Endothelial cell of umbilical vein (primary cell): ENCODE results near the gene ATP2C2. TPM values are rescaled to one million over a fixed set of nuclear protein-coding genes. Genes with fewer than 3 reads are reported as not detected.

Source experiments
- BruUV-seq: library from RNA; stranded (reverse); fragments of 400-500 nt; replicated peaks from 2 replicates; lab custom pipeline; 2021; lab: Mats Ljungman, UMichigan
- CTCF ChIA-PET: fragments of 300-600, 350-600 bp; sonication (Branson Sonifier 250); formaldehyde crosslinking; loops from one replicate; lab custom pipeline; 2021; ENCODE audit warnings: antibody characterized with exemption, inconsistent platforms; lab: Charles Lee
- POLR2A ChIA-PET: fragments of 300-600, 350-600 bp; sonication (Branson Sonifier 250); formaldehyde crosslinking; loops from one replicate; lab custom pipeline; 2021; ENCODE audit warnings: antibody characterized with exemption, inconsistent platforms; lab: Charles Lee
- DNase-seq: peaks from one replicate; pipeline ENCODE4 v3.0.0-alpha.2; 2011; ENCODE audit warnings: low read depth, low spot score
- FAIRE-seq: peaks from 2 replicates; lab custom pipeline; 2011; peaks lifted over from hg19 to GRCh38; lab: Jason Lieb, UNC
- H2AFZ ChIP-seq: 2 replicates; pipeline ENCODE4 v1.6.0; 2012; ENCODE audit warnings: low read depth, low read length, control low read depth, inconsistent platforms
- H3K27ac ChIP-seq: 2 replicates; pipeline ENCODE4 v1.5.1; 2011; ENCODE audit warnings: low read depth, mild to moderate bottlenecking, control low read depth, low read length, moderate library complexity; ENCODE audit not compliant: insufficient read depth
- H3K27me3 ChIP-seq, 2 experiments: 2 replicates each; pipeline versions ENCODE4 v1.6.0 to v1.6.1; 2011; ENCODE audit warnings: low read length in 2 of 2, mixed read lengths in 1 of 2; ENCODE audit not compliant: control insufficient read depth in 2 of 2, insufficient read depth in 2 of 2
- H3K36me3 ChIP-seq, 2 experiments: 2 replicates in 1 of 2; 3 replicates in 1 of 2; pipeline ENCODE4 v1.5.1; 2011; ENCODE audit warnings: low read length in 2 of 2, mild to moderate bottlenecking in 1 of 2, moderate library complexity in 1 of 2; ENCODE audit not compliant: control insufficient read depth in 2 of 2, insufficient read depth in 2 of 2; ENCODE audit errors: extremely low read depth in 1 of 2
- H3K4me1 ChIP-seq: 3 replicates; pipeline ENCODE4 v1.5.1; 2011; ENCODE audit warnings: mild to moderate bottlenecking, low read length; ENCODE audit not compliant: control insufficient read depth, insufficient read depth; ENCODE audit errors: extremely low read depth
- H3K4me2 ChIP-seq: 2 replicates; pipeline ENCODE4 v1.6.1; 2011; ENCODE audit warnings: low read length, control low read depth, mixed read lengths; ENCODE audit not compliant: insufficient read depth
- H3K4me3 ChIP-seq, 3 experiments: fragments of 200-600 bp in 1 of 3; sonication (generic), shearing (Covaris generic) in 1 of 3; replicated peaks in 1 of 3; 2 replicates each; pipeline ENCODE4 v1.5.1; 2011 to 2016; ENCODE audit warnings: control low read depth in 3 of 3, low read length in 3 of 3, mild to moderate bottlenecking in 2 of 3, inconsistent platforms in 1 of 3, low read depth in 1 of 3, moderate library complexity in 1 of 3; ENCODE audit not compliant: insufficient read depth in 1 of 3
- H3K79me2 ChIP-seq: 2 replicates; pipeline ENCODE4 v1.6.0; 2012; ENCODE audit warnings: low read length, inconsistent platforms; ENCODE audit not compliant: control insufficient read depth, insufficient read depth
- H3K9ac ChIP-seq: replicated peaks from 2 replicates; pipeline ENCODE3; 2011; ENCODE audit warnings: low read length, control low read depth; ENCODE audit not compliant: insufficient read depth; ENCODE audit errors: extremely low read depth
- H3K9me1 ChIP-seq: replicated peaks from 3 replicates; pipeline ENCODE4 v1.6.0; 2011; ENCODE audit warnings: mild to moderate bottlenecking, low read length; ENCODE audit not compliant: control insufficient read depth, insufficient read depth; ENCODE audit errors: extremely low read depth
- H3K9me3 ChIP-seq: replicated peaks from 2 replicates; pipeline ENCODE4 v1.5.1; 2012; ENCODE audit warnings: low read length, inconsistent platforms; ENCODE audit not compliant: control insufficient read depth, insufficient read depth
- H4K20me1 ChIP-seq: replicated peaks from 2 replicates; pipeline ENCODE3; 2011; ENCODE audit warnings: mild to moderate bottlenecking, low read length; ENCODE audit not compliant: control insufficient read depth, insufficient read depth; ENCODE audit errors: extremely low read depth
- EZH2 ChIP-seq: IDR thresholded peaks from 2 replicates; pipeline ENCODE4 v1.6.1; 2012; ENCODE audit warnings: borderline replicate concordance, low read depth, mild to moderate bottlenecking, moderate library complexity, low read length, inconsistent platforms; ENCODE audit not compliant: severe bottlenecking
- JUN ChIP-seq: IDR thresholded peaks from 2 replicates; pipeline ENCODE4 v1.6.1; 2011; ENCODE audit warnings: borderline replicate concordance, low read depth; ENCODE audit not compliant: insufficient read length, insufficient read depth
- POLR2A ChIP-seq: IDR thresholded peaks from 2 replicates; pipeline ENCODE4 v1.6.1; 2012; ENCODE audit warnings: low read depth, mild to moderate bottlenecking, control low read depth, low read length
- dilution Hi-C: fragments of 300-500 bp; cut with MboI; formaldehyde crosslinking; loops from one replicate; pipeline ENCODE4 v1.15.0; 2019; ENCODE audit warnings: low sequenced_read_pairs; ENCODE audit not compliant: extremely low pct_ligation_motif_present
- intact Hi-C: fragments of 100-400 bp; cut with micrococcal nuclease; formaldehyde crosslinking; loops from one replicate; pipeline ENCODE4 v1.10.0; 2022
- polyA plus RNA-seq, 4 experiments: library from polyadenylated mRNA; depleted of rRNA in 3 of 4; stranded (reverse) in 3 of 4; unstranded in 1 of 4; fragments of >200 nt; gene quantifications; 2 replicates each; pipeline versions ENCODE4 v1.2.1 to v1.2.3, GENCODE V29; 2011 to 2012; ENCODE audit warnings: missing spikeins in 1 of 4
- total RNA-seq: library from RNA; stranded (reverse); gene quantifications from 2 replicates; pipeline ENCODE4 v1.2.3, GENCODE V29; 2021
- TF ChIP-seq, protein P1 (sequence below): IDR thresholded peaks from 2 replicates; pipeline ENCODE4 v1.6.1; 2011; ENCODE audit not compliant: insufficient read depth, insufficient read length
- TF ChIP-seq, protein P2 (sequence below), 2 donors: IDR thresholded peaks; 1 replicate in 1 of 2; 2 replicates in 1 of 2; pipeline ENCODE4 v1.5.1; 2011; ENCODE audit warnings: low read length in 2 of 2, mild to moderate bottlenecking in 2 of 2, moderate library complexity in 2 of 2, control low read depth in 1 of 2, inconsistent platforms in 1 of 2, low read depth in 1 of 2; ENCODE audit not compliant: insufficient read depth in 1 of 2; ENCODE audit errors: extremely low read depth in 1 of 2

Gene ATP2C2
- total and polyA plus RNA-seq, 2 donors (not counting 3 experiments of a cell fraction or from before 2014, with no cell fraction given): not detected

DNA sequence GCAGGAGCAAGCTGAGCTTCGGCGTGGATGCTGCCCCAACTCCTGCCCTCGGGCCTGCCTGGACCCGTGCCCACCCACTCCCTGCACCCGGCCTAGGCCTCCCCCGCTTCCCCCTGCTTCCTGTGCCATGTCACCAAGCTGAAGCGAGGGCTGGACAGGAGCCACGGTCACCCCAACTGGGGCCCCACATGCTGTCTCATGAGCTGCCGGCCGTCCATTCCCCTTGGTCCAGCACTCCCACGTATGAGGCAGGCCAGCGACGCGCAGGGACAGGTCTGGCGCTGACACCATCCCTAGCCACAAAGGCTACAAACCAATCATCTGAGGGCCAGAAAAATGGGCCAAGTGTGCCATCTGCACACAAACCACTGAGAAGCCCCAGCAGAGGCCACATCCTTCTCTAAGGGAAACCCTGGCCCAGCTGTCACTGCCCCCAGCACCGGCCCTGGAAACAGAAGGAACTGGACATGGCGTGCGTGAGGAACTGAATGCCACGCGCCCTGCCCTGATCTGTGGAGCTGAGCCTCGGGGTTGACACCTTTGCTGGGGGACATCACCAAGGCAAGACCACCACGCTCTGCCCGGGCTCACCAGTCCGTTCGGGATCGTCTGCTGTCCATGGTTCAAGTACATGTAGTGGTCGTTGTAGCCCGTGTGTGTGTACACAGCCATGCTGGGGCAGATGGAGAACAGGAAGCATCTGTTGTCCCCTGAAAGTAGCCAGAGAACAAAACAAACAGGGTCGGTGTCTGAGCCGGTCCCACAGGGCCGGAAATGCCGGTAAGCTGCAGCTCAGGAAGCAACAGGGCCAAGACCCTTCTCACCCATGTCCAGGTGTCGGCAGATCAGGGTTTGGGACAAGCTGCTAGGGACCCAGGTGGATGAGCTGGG lies 113.9 kb downstream of the ATP2C2 start:
- Histone ChIP-seq H3K4me3 (no peak overlapping the region), H3K27me3 (no peaks in the 10 kb centered on the region), H3K36me3 (peaks cover 0 to 20% of the 10 kb centered on the region in 2 experiments), H3K4me1 (no peaks in the 10 kb centered on the region), H3K27ac (no peak overlapping the region), H4K20me1 (no peaks in the 10 kb centered on the region), H3K9me1 (no peaks in the 10 kb centered on the region), H3K4me2 (no peak overlapping the region), H3K79me2 (no peaks in the 10 kb centered on the region), H3K9me3 (no peaks in the 10 kb centered on the region), H3K9ac (no peak overlapping the region), H2AFZ (no peak overlapping the region)
- dilution Hi-C loops: no loop called here
- TF ChIP-seq EZH2: no peak
- TF ChIP-seq JUN: no peak
- TF ChIP-seq POLR2A: no peak
- ChIA-PET CTCF (interaction anchor here (0.8 to 3.7 kb wide), 5 partner anchors 85 to 526 kb away, joined by 3 to 48 read pairs (median 3); no protein-coding TSS in a partner anchor), POLR2A (interaction anchor here (0.7 kb wide), 1 partner anchor 78 kb away, joined by 3 read pairs; no protein-coding TSS in a partner anchor)
- no TSS peak for BruUV-seq
- peak; percentile 52 for DNase-seq
- FAIRE-seq: no peak
- intact Hi-C loops: loop anchor here (10.0 kb wide), 1 partner anchor 417 kb away; no protein-coding TSS in a partner anchor

DNA sequence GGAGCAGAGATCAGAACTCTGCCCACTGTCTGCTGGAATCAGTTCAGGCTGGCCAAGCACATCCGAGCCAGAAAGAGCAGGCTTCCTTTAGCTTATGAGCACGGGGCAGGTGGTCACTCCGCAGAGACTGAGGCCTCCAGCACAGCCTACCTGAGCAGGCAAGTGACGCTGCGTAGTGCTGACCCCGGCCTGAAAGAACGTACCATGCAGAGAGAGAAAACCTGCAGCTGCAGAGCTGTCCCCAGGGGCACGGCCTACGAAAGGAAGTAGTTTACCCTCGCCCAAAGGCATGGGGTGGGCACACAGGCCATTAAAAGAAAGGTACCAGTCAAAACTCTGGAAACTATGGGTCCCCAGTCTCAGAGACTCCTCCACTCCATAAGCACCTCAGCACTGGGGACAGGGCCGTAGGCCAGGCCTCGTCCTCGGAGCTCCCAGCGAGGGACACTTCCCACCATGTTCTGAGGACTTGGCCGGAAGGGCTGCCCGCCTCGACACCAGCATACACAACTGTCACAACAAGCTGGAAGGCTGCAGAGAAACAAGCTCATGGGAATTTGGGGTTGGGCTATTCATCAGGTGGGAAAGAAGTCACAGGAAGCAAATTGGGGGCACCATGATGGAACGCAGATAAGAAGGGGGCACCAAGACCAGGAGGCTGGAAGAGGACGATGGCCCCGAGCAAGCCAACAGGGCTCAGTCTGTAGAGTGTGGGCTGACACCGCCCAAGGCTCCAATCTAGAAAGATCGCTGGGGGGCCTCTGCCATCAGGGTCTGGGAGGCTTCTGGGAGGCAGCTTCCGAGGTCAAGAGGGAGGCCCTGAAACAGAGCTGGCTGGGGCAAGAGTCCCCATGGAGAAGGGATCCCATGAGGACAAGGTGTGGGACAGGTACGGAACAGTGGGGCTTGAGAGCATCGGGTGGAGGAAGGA lies 114.9 kb downstream of the ATP2C2 start:
- no peak for DNase-seq
- H3K27me3 ChIP-seq: no peaks in the 10 kb centered on the region
- no peak overlapping the region for H3K27ac ChIP-seq
- H3K36me3 ChIP-seq: peaks cover 0 to 22% of the 10 kb centered on the region in 2 experiments
- H3K79me2 ChIP-seq: no peaks in the 10 kb centered on the region
- POLR2A ChIA-PET: no interaction called here
- H3K4me3 ChIP-seq: no peak overlapping the region
- no TSS peak for BruUV-seq
- H3K9ac ChIP-seq: no peak overlapping the region
- no peaks in the 10 kb centered on the region for H3K4me1 ChIP-seq
- dilution Hi-C loops: no loop called here
- H3K9me1 ChIP-seq: no peaks in the 10 kb centered on the region
- CTCF ChIA-PET: interaction anchor here (0.8 to 3.7 kb wide), 5 partner anchors 202 to 527 kb away, joined by 3 to 48 read pairs (median 3); no protein-coding TSS in a partner anchor
- intact Hi-C loops: loop anchor here (10.0 kb wide), 1 partner anchor 418 kb away; no protein-coding TSS in a partner anchor
- no peak for TF ChIP-seq EZH2
- TF ChIP-seq, protein P1, sequence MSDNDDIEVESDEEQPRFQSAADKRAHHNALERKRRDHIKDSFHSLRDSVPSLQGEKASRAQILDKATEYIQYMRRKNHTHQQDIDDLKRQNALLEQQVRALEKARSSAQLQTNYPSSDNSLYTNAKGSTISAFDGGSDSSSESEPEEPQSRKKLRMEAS: no peak
- TF ChIP-seq, protein P2, sequence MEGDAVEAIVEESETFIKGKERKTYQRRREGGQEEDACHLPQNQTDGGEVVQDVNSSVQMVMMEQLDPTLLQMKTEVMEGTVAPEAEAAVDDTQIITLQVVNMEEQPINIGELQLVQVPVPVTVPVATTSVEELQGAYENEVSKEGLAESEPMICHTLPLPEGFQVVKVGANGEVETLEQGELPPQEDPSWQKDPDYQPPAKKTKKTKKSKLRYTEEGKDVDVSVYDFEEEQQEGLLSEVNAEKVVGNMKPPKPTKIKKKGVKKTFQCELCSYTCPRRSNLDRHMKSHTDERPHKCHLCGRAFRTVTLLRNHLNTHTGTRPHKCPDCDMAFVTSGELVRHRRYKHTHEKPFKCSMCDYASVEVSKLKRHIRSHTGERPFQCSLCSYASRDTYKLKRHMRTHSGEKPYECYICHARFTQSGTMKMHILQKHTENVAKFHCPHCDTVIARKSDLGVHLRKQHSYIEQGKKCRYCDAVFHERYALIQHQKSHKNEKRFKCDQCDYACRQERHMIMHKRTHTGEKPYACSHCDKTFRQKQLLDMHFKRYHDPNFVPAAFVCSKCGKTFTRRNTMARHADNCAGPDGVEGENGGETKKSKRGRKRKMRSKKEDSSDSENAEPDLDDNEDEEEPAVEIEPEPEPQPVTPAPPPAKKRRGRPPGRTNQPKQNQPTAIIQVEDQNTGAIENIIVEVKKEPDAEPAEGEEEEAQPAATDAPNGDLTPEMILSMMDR (IDR thresholded peaks at IDR 0.05; ENCODE audit: extremely low read depth in 1 of 2, insufficient read depth in 1 of 2, low read depth in 1 of 2, low read length in 2 of 2): no peak
- no peak overlapping the region for H3K4me2 ChIP-seq
- no peaks in the 10 kb centered on the region for H3K9me3 ChIP-seq
- H4K20me1 ChIP-seq: no peaks in the 10 kb centered on the region
- no peak for FAIRE-seq
- no peak overlapping the region for H2AFZ ChIP-seq
